ENCODE results near the gene KSR2. TPM values are rescaled to one million over a fixed set of nuclear protein-coding genes. Genes with fewer than 3 reads are reported as not detected.
"Not testable (repeated sequence)": the region's sequence is repeated elsewhere in the genome, so short reads cannot be mapped to it uniquely, and the experiment has no call there.

The KSR2 gene
- total RNA-seq, 2 donors from 2014 or later: 0.07 to 0.08 TPM

DNA sequence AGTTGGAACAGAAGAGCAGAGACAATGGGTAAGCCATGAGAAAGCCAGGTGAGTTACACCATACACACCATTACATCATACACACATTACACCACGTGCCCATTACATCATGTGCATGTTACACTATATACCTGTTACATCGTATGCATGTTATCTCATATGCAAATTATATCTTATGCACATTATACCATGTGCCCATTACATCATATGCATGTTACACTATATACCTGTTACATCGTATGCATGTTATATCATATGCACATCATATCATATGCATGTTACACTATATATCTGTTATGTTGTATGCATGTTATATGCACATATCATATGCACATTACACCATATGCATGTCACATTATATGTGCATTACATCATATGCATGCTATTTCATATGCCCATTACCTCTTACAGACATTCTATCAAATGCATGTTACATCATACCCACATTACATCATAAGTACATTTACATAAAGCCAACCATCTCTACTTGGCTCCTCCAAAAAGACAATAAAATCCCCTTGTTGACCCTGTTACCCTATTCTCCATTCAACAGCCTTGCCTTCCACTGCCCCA, 207.2 kb downstream of the KSR2 start:
- no peaks in the 10 kb centered on the region for H3K4me1 ChIP-seq
- no peaks in the 10 kb centered on the region for H3K27me3 ChIP-seq
- DNase-seq (ENCODE audit: low spot score): no peak
- no peak overlapping the region for H3K27ac ChIP-seq
- H3K9me3 ChIP-seq: peaks cover 0 to 9% of the 10 kb centered on the region in 2 donors
- TF ChIP-seq, protein P1, sequence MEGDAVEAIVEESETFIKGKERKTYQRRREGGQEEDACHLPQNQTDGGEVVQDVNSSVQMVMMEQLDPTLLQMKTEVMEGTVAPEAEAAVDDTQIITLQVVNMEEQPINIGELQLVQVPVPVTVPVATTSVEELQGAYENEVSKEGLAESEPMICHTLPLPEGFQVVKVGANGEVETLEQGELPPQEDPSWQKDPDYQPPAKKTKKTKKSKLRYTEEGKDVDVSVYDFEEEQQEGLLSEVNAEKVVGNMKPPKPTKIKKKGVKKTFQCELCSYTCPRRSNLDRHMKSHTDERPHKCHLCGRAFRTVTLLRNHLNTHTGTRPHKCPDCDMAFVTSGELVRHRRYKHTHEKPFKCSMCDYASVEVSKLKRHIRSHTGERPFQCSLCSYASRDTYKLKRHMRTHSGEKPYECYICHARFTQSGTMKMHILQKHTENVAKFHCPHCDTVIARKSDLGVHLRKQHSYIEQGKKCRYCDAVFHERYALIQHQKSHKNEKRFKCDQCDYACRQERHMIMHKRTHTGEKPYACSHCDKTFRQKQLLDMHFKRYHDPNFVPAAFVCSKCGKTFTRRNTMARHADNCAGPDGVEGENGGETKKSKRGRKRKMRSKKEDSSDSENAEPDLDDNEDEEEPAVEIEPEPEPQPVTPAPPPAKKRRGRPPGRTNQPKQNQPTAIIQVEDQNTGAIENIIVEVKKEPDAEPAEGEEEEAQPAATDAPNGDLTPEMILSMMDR (IDR thresholded peaks at IDR 0.05): no peak
- H3K36me3 ChIP-seq: no peaks in the 10 kb centered on the region
- no peak overlapping the region for H3K4me3 ChIP-seq

DNA sequence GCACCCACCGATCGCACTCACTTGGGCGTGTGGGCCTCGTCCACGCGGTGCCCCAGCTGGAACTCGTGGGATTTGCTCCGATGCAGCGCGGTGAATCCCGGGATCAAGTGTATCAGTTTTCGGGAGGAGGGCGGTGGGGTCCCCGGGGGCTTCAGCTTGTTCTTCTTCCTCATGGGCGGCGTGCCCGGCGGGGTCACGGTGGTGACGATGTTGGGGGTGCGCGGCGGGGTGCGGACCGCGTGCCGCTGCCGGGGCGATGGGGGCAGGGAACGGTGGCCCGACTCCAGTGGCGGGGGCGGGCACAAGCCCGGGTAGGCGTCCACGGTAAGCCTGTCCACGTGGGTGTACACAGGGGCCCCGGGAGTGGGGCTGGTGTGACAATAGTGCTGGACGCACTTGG, 207.8 kb downstream of the KSR2 start:
- DNase-seq (ENCODE audit: low spot score): no peak
- H3K4me1 ChIP-seq: no peaks in the 10 kb centered on the region
- H3K36me3 ChIP-seq: no peaks in the 10 kb centered on the region
- TF ChIP-seq, protein P1 (IDR thresholded peaks at IDR 0.05): no peak
- H3K4me3 ChIP-seq: no peak overlapping the region
- no peak overlapping the region for H3K27ac ChIP-seq
- H3K27me3 ChIP-seq: no peaks in the 10 kb centered on the region
- H3K9me3 ChIP-seq: peaks cover 0 to 4% of the 10 kb centered on the region in 2 donors

DNA sequence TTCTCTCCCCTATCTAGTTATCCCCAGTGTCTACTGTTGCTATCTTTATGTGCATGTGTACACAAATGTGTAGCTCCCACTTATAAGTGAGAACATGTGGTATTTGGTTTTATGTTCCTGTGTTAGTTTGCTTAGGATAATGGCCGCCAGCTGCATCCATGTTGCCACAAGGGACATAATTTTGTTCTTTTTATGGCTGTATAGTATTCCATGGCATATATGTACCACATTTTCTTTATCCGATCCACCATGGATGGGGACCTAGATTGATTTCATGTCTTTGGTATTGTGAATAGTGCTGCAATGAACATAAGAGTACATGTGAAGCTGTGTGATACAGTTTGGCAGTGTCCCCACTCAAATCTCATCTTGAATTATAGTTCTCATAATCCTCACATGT, 218.1 kb downstream of the KSR2 start:
- H3K27ac ChIP-seq: no peak overlapping the region
- no peak for DNase-seq (ENCODE audit: low spot score)
- H3K36me3 ChIP-seq: no peaks in the 10 kb centered on the region
- no peak overlapping the region for H3K4me3 ChIP-seq
- H3K27me3 ChIP-seq: no peaks in the 10 kb centered on the region
- TF ChIP-seq, protein P1 (IDR thresholded peaks at IDR 0.05): no peak
- H3K4me1 ChIP-seq: no peaks in the 10 kb centered on the region
- peaks cover 0 to 5% of the 10 kb centered on the region in 2 donors for H3K9me3 ChIP-seq

DNA sequence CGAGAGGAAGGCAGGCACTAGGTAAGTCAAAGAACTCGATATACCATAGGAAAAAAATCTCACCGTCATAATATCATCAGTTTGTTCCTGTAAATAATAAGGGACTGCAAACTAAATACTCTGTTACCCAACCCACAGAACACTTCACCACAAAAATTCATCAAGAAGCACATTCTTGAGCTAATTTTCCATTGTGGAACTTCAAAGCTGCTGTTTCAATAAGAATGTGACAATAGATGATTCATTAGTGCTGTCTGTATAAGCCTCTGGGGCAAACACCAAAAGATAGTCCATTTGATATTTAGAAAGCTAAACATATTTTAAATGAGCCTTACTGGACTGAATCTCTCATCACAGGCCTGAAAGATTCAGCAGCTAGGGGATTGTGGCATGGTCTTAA, 219.4 kb downstream of the KSR2 start:
- Histone ChIP-seq H3K27ac (no peak overlapping the region), H3K4me1 (no peaks in the 10 kb centered on the region), H3K9me3 (peaks cover 0 to 5% of the 10 kb centered on the region in 2 donors), H3K27me3 (no peaks in the 10 kb centered on the region), H3K36me3 (no peaks in the 10 kb centered on the region), H3K4me3 (no peak overlapping the region)
- TF ChIP-seq, protein P1 (IDR thresholded peaks at IDR 0.05): no peak
- no peak for DNase-seq (ENCODE audit: low spot score)

DNA sequence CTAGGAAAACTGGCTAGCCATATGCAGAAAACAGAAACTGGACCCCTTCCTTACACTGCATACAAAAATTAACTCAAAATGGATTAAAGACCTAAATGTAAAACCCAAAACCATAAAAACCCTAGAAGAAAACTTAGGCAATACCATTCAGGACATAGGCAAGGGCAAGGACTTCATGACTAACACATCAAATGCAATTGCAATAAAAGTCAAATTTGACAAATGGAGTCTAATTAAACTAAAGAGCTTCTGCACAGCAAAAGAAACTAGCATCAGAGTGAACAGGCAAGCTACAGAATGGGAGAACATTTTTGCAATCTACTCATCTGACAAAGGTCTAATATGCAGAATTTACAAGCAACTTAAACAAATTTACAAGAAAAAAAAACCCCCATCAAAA, 222.4 kb downstream of the KSR2 start:
- H3K4me1 ChIP-seq; H3K27ac ChIP-seq; H3K36me3 ChIP-seq; H3K9me3 ChIP-seq; H3K27me3 ChIP-seq; H3K4me3 ChIP-seq; DNase-seq (ENCODE audit: low spot score): not testable (repeated sequence)

DNA sequence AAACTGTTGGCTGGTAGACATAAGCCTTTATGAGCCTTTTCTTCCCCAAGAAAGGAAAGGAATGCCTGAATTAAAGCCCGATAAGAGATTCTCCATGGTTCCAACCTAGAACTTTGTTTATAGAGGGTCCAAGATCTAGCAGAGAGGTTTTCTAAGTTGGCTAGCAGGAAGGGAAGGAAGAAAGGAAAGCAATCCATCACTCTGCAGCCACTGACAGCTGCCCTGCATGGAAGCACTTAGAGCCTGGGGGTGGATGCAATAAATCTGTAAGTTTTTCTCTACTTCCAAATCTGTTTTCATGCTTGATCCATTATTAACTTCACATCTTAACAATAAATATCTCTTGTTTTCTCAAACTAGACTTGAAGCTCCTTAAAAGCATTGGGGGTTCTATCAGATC, 224.4 kb downstream of the KSR2 start:
- no peak overlapping the region for H3K4me3 ChIP-seq

More for the DNA sequence above, 224.4 kb downstream of the KSR2 start:
- TF ChIP-seq, protein P1 (IDR thresholded peaks at IDR 0.05): no peak
- Histone ChIP-seq H3K27me3 (no peaks in the 10 kb centered on the region), H3K9me3 (peaks cover 0 to 5% of the 10 kb centered on the region in 2 donors), H3K36me3 (no peaks in the 10 kb centered on the region), H3K27ac (no peak overlapping the region), H3K4me1 (no peaks in the 10 kb centered on the region)
- no peak for DNase-seq (ENCODE audit: low spot score)

Data from right atrium auricular region (tissue), 2 donors.